ENCODE results near the gene DLG1.

The DLG1 gene

DNA sequence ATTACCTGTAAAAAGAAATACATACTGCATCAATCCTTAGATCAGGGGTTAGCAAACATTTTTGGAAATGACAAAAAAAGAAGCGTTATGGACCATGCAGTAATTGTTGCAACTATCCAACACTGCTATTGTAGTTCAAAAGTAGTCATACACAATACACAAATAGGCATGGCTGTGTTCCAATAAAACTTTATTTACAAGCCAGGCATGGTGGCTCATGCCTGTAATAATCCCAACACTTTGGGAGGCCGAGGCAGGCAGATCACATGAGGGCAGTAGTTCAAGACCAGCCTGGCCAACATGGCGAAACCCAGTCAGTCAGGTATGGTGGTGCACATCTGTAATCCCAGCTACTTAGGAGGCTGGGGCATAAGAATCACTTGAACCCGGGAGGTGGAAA is 124.8 kb downstream of the DLG1 start:
- no peak for DNase-seq (ENCODE audit: low read depth)

DNA sequence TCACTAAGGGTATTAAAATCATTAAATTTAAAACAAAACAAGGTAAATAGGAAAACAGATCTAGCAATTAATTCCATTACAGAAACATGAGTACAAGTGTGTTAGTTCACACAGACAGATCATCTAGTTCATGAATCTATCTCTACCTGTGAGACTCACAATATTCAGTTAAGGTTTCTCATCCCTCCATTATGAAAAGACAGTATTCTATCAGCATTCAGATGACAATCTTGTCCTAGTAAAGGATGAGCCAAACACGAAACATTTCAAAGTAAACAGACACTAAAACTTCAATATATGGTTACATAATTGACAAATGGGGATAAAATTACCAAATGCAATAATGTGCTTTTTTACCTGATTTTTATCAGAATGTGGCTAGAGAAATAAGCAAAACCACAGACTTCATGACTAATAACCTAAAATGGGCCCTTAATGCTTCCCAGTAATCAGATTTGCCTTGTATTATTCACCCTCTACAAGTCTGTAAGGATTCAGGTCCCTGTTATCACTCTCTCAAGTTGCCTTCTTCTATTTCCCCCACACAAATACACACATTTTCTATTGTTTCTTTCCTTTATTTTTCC is 126.8 kb downstream of the DLG1 start:
- no peak for DNase-seq (ENCODE audit: low read depth)

DNA sequence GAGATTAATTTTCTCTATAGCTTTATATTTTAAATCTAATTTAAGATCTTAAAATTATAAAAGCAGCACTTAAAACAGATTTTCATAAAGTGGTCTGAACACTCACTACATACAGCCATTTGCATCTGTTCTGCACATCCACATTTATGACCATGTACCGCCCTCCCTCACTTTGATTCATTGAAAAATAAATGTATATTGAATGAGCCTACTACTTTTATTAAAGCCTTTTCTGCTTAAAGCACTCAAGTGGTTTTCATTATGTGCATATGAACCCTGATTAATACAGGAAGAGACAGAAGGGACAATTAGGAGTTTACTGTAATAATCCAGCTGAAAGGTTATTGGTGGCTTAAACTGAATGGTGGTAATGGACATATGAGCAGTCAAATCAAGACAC is 129.4 kb downstream of the DLG1 start:
- no peak for DNase-seq (ENCODE audit: low read depth)

DNA sequence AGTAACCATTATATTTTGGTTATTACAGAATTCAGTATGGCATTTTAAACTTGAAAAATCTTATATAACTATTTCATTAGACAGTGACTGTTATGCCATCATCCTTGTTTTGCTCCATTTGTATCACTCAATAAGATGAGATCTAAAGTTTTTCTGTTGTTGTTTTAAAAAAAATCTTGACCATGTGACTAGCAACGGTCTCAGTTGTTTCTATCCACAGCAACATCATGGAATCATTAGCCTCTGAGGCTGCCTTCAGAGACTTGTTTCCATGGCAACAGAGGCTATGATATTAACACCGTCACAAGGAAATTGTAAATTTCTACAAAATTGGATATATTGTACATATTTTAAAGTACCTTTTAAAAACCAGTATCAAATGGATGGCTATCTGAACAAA is 129.8 kb downstream of the DLG1 start:
- no peak for DNase-seq (ENCODE audit: low read depth)

DNA sequence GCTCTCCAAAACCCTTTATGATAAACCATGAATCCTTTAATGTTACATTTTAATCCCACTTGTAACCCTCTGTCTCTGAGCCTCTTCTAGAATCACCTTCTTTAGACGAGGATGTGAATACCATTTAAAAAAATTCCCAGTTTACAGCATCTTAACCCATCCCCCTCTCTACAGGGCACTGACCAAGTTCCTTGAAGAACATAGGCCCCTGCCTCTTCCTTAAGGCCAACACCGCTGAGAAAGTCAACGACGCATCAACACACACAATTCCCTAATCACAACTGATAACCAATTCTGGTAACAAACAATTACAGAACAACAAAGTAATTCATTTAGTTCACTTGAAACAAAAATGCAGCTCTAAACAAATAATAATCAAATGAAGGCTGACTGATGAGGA is 130.3 kb downstream of the DLG1 start:
- DNase-seq (ENCODE audit: low read depth), result no peak

DNA sequence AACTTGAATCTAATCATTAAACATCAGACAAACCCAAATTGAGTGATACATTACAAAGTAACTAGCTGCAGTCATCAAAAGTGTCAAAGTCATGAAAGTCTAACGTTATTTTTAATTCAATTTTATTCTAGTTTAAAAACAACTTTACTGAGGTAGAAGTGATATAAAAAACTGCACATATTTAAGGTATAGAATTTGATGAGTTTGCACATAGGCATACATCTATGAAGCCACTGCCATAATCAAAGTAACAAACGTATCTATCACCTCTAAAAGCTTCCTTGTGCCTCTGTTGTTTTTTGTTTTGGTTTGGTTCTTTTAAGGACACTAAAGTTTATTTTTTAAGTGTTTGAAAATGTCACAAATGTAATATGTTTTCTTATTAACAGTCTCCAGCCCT is 130.9 kb downstream of the DLG1 start:
- DNase-seq (ENCODE audit: low read depth), result no peak

DNA sequence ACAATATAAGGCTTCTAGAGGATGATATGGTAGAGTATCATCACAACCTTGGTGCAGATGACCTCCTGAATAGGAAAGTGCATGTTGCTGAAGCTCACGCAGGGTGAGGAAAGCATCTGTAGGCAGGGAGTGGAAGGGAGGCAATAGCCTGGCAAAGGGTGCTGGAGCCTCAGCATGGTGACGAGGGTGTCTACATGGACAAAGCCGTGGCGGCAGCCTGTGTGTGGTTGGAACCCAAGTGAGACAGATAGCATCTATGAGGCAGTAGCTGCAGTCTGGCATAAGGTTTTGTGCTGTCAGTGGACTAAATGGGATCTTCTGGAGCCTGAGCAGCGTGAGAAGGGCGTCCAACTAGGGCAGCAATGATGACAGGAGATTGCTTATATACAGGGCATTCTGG is 132.5 kb downstream of the DLG1 start:
- DNase-seq (ENCODE audit: low read depth), result no peak

DNA sequence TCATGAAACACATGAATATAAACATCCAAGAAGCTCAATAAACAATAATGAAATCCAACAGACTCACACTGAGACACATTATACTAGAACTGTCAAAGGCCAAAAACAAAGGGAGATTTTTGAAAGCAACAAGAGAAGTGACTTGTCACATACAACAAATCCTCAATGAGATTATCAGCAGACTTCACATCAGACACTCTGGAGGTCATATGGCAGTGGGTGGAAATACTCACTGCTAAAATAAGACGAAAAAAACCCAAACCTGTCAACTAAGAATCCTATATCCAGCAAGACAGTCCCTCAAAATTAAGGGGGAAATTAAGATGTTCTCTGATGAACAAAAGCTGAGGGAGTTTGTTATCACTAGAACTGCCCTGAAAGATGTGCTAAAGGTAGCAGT is 143.4 kb downstream of the DLG1 start:
- no peak for DNase-seq (ENCODE audit: low read depth)

DNA sequence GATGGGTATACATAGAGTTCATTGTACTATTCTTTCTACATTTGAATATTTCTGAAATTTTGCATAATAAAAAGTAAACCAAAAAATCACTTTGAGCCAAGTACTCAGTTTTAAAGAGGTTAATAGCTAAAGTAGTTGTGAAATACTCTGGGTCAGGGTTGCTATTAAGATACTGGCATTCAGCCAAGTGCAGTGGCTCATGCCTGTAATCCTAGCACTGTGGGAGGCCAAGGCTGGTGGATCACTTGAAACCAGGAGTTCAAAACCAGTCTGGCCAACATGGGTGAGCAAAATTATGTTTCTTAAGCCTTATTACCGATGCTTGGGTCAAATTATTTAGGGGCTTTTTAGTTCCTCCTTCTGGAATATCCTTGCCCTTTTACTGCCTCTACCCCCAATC is 146.8 kb downstream of the DLG1 start:
- DNase-seq (ENCODE audit: low read depth), result no peak

DNA sequence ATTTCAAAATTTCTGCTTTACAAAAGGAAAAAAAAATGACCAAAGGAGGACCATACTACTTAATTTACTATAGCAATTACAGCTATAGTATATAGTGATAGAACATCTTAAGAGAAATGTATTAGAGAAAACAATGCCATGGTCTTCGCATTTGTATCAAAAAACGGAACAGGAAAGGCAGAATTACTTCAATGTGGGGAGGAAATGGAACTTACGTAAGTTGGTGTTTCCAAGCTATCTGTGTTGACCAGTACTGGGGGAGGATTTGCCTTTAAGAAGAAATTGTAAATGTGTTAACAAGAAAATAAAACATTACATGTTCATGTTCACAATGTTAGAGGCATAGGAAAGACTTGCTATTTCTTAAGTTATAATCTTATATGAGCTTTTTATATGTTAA is 148.9 kb downstream of the DLG1 start:
- no peak for DNase-seq (ENCODE audit: low read depth)

DNA sequence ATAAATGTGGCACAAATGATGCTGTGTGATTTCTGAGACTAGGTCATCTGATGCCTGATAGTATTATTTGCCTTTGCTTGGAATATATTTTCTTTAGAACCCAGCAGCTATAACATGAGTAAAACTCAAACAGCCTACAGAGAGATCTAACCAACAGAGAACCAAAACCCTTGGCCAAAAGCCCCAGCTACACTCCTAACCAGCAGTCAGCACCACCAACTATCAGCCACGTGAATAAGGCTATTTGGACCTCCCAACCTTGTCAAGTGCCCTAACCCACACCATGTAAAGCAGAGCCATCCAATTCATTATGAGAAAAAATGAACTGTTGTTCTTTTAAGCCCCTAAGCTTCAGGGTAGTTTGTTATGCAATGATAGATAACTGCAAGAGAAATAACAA is 154.2 kb downstream of the DLG1 start:
- no peak for DNase-seq (ENCODE audit: low read depth)

DNA sequence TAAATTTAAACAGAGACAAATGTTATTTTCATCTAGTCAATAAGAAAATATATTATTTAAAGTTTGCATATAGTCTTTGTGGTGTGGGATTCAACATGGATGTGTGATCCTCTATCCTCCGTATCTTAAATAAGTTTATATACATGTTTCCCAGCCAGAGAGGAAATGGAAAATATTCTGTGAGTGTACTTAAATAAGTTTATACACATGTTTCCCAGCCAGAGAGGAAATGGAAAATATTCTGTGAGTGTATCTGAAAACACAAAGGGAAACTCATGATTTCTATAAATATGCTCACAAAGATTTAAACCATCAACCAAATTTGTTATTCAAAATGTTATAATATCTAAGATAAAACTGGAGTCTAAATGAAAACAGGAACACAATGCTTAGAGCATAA is 158.8 kb downstream of the DLG1 start:
- DNase-seq (ENCODE audit: low read depth), result no peak

DNA sequence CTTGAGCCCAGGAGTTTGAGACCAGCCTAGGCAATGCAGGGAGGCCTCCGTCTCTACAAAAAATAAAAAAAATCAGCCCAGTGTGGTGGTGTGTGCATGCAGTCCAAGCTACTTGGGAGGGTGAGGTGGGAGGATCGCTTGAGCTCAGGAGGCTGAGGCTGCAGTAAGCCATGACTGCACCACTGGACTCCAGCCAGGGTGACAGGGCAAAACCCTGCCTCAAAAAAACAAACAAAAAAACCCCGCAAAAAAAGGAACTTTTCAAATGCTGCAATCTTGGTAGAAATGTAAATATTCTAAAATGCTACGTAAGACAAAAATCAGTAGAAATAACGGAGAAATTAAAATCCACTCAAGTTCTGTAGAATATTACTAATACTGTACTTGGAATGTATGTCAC is 160.7 kb downstream of the DLG1 start:
- DNase-seq (ENCODE audit: low read depth), result no peak

DNA sequence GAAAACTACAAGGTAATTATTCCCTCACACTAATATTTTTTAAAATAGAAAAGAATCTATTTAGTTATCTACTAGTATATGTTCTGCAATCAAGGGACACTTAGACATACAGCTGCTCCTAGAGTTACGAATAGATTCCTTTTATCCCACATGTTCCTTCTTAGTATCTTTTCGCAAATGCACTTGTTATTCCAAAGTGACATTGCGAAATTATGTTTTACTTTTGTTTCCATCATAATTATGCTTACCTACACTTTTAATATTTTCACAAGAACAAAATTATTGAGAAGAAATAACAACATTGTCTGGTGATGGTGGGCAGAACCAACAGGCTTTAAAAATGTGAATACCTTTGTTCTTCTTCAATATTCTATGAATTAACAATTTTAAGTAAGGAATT is 161.7 kb downstream of the DLG1 start:
- no peak for DNase-seq (ENCODE audit: low read depth)

DNA sequence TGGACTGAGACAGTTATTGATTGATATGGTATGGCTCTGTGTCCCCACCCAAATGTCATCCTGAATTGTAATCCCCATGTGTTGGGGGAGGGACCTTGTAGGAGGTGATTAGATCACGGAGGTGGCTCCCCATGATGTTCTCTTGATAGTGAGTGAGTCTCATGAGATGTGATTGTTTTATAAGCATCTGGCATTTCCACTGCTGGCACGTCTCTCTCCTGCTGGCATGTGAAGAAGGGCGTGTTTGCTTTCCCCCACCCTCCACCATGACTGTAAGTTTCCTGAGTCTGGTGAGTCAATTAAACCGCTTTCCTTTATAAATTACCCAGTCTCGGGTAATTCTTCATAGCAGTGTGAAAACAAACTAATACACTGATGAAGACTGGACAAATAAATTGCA is 163.2 kb downstream of the DLG1 start:
- no peak for DNase-seq (ENCODE audit: low read depth)

DNA sequence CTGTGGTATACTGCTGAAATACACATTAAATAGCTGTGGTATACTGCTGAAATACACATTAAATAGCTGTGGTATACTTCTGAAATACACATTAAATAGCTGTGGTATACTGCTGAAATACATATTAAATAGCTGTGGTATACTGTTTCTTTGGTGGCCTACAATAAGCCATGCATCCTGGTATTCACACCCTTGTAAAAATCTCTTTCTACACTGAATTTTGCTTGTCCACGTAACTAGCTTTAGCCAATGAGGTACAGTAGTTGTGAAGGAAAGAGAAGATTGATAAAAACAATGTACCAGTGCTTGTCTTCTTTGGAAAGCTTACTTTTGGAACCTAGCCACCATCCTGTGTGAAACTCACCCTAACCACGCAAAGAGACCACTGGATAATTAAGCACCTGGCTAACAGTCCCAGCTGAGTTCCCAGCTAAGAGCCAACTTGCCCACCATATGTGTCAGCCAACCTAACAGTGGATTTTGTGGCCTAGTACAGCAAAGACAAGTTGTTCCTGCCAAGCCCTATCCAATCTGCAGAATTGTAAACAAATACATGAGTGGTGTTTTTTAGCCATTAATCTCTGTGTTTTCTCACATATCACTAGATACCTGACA is 165.4 kb downstream of the DLG1 start:
- DNase-seq (ENCODE audit: low read depth), result no peak

DNA sequence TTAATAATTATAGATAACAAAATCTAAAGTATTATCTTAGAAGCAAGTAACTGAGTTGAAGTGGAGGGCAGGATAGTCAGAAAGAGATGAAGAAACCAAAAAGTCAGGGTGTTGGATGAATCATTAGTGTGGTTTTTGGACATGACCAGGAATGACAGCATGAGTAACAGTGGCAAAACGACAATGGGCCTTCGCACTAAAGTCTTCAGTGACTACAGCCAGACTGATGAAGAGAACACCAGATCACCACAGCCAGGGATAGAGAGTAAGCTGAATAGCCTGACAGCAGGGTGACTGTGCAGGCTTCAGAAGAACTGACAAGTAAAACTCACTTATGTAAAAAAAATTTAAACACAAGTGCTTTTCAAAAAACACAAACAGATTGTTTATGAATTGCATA is 172.8 kb downstream of the DLG1 start:
- DNase-seq (ENCODE audit: low read depth), result no peak

DNA sequence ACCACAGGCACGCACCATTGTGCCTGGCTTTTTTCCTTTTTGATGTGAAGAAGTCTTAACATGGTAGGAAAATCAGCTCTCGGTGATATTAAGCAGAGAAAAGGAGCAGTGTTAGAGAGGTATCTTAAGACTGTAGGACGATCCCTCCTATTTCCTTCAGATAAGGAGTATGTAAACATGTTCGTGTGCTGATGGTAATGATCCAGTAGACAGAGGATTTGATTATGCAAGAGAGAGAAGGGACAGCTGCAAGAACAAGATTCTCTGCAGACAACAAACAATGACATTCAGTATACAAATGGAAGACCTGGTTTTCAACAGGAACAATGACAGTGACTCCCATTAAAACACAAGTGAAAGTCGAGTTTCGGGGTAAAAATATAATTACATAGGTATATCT is 173.7 kb downstream of the DLG1 start:
- DNase-seq (ENCODE audit: low read depth), result no peak

DNA sequence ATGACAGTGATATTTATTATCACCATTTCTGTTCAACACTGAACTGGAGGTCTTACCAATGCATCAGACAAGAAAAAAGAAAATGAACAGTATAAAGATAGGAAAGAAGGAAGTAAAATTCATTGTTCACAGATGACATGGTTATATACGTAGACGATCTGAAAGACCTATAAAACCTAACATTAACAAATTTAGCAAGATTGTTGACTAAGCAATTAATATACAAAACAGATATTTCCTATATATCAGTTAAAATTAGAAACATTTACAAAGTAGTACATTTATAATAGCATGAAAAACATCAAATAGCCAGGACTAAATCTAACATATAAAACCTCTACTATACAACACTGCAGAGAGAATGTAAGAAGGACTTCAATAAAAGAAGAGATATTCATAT is 176.0 kb downstream of the DLG1 start:
- no peak for DNase-seq (ENCODE audit: low read depth)

DNA sequence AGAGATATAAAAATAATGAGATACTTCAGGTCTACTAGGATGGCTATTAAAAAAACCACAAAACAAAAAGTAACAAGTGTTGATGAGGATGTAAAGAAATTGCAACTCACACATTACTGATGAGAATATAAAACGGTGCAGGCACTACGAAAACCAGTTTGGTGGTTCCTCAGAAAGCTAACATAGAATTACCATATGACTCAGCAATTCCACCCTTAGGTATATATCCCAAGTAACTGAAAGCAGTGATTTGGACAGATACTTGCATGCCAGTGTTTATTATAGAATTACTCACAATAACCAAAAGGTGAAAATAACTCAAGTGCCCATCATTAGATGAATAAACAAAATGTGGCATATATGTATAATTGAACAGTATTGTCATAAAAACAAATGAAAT is 181.3 kb downstream of the DLG1 start:
- DNase-seq (ENCODE audit: low read depth), result no peak

DNA sequence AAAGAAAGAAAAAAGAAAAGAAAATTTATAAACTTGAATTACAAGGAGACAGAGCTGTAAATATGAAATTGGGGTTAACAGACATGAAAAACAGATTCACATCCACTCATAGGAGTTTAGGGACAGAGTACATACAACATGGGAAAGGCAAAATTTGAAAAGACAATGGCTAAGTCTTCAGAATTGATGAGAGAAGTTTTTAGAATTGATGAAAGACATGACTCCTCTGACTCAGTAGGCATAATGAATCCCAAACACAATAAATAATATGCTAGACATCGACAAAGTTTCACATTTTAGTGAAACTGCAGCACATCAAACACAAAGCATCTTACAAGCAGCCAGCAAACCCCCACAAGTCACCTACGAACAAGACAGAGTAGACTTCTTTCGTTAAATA is 184.4 kb downstream of the DLG1 start:
- no peak for DNase-seq (ENCODE audit: low read depth)

DNA sequence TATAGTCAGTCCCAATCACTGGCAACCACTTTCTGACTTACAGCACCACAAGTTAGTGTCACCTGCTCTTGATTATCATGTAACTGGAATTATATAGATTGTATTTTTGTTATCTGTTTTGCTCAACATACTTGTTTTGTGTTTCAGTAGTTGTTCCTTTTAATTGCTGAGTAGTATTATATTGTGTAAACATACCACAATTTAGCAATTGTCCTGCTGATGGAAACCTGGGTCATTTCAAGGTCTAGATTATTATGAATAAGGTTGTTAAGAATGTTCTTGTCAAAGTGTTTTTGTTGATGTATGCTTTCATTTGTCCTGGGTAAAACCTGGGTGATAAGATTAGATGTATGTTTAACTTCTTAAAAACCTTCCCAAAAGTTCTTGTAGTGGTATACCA is 186.7 kb downstream of the DLG1 start:
- DNase-seq (ENCODE audit: low read depth), result no peak

DNA sequence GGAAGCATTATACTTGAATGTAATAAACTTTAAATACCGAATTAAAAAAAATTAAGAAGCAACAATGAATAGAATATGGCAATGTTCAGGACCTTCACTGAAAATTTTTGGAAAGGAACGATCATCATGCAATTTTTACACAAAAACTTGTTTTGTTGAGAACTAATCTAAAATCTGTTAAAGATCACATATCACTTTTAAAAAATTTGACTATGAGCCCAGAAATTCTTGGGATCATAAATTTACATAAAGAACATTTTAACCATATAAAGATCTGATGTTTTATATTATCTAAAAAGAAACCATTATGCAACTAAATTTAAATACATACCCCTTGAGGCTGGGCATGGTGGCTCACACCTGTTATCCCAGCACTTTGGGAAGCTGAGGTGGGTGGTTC is 192.6 kb downstream of the DLG1 start:
- DNase-seq (ENCODE audit: low read depth), result no peak

DNA sequence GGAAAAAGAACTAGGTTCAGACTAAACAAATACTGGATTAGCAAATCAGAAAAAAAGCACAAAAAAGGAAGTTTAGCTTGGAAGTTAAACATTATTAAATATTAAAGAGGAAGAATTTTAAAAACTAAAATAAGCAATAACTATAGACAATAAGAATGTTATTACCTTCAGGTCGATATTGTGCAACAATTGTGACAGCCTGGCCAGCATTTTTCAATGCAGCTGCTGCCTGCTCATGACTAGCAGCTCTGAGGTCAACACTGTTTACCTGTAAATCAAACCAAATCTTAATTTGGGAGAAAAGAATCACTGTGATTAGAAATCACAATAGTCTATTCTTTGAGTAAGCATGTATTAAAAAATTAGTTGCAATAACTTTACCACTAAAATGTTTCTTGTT is 193.7 kb downstream of the DLG1 start:
- no peak for DNase-seq (ENCODE audit: low read depth)

DNA sequence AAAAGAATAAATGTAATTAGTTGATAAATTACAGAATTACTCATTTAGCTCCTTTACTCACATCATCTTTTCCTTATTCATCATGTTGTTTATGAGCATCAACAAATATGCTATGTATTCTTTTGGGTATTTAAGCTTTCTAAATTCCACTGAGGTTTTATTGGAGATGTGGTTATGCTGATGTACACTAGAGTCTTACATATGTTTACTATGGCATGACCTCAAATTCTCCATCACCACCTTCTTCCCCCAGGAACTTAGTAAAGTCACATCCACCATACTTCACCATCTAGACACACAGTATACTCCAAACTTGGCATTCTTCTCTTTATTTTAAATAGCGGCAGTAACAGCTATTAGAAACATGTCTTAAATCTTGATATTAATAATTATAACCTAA is 194.6 kb downstream of the DLG1 start:
- no peak for DNase-seq (ENCODE audit: low read depth)
